H9 (cell line): ENCODE results near the gene ANKDD1A. TPM values are rescaled to one million over a fixed set of nuclear protein-coding genes. Genes with fewer than 3 reads are reported as not detected.

Source experiments
- DNase-seq: peaks from one replicate; pipeline ENCODE4 v3.0.0-alpha.2; 2017
- H2AFZ ChIP-seq: one replicate; pipeline ENCODE4 v1.6.1; 2013; ENCODE audit warnings: mild to moderate bottlenecking, low read length, control low read depth, moderate library complexity
- H2AK5ac ChIP-seq: 2 replicates; pipeline ENCODE4 v1.6.1; 2013; ENCODE audit warnings: low read length, control low read depth, mixed read lengths; ENCODE audit not compliant: insufficient read length
- H2BK120ac ChIP-seq: one replicate; pipeline ENCODE4 v1.6.1; 2013; ENCODE audit warnings: low read depth, mild to moderate bottlenecking, low read length, control low read depth, inconsistent platforms; ENCODE audit not compliant: poor library complexity, severe bottlenecking
- H2BK12ac ChIP-seq: 2 replicates; pipeline ENCODE4 v1.6.1; 2013; ENCODE audit warnings: low read length, control low read depth, mixed read lengths, low read depth; ENCODE audit not compliant: insufficient read length
- H2BK15ac ChIP-seq: 2 replicates; pipeline ENCODE4 v1.6.1; 2013; ENCODE audit warnings: low read depth, low read length, control low read depth
- H2BK20ac ChIP-seq: one replicate; pipeline ENCODE4 v1.6.1; 2013; ENCODE audit warnings: low read depth, mild to moderate bottlenecking, low read length, control low read depth, inconsistent platforms; ENCODE audit not compliant: poor library complexity, severe bottlenecking
- H2BK5ac ChIP-seq: 2 replicates; pipeline ENCODE4 v1.6.1; 2013; ENCODE audit warnings: low read length, control low read depth, mixed read lengths; ENCODE audit not compliant: insufficient read length
- H3K14ac ChIP-seq: 2 replicates; pipeline ENCODE4 v1.6.1; 2013; ENCODE audit warnings: low read length, control low read depth; ENCODE audit not compliant: insufficient read depth
- H3K18ac ChIP-seq: 2 replicates; pipeline ENCODE4 v1.6.1; 2013; ENCODE audit warnings: low read depth, mild to moderate bottlenecking, mixed read lengths, low read length, control low read depth; ENCODE audit not compliant: insufficient read length
- H3K23ac ChIP-seq: 2 replicates; pipeline ENCODE4 v1.6.1; 2013; ENCODE audit warnings: low read length, control low read depth, mixed read lengths, low read depth; ENCODE audit not compliant: insufficient read length
- H3K23me2 ChIP-seq: 2 replicates; pipeline ENCODE4 v1.6.1; 2013; ENCODE audit warnings: low read depth, mild to moderate bottlenecking, mixed read lengths, low read length, control low read depth; ENCODE audit not compliant: insufficient read length, poor library complexity, severe bottlenecking
- H3K27ac ChIP-seq: 2 replicates; pipeline ENCODE4 v1.5.1; 2013; ENCODE audit warnings: low read length, control low read depth, mixed read lengths, low read depth; ENCODE audit not compliant: insufficient read length
- H3K27me3 ChIP-seq: 2 replicates; pipeline ENCODE4 v1.6.1; 2013; ENCODE audit warnings: low read length, control low read depth, inconsistent platforms; ENCODE audit not compliant: insufficient read depth
- H3K4ac ChIP-seq: 2 replicates; pipeline ENCODE4 v1.6.1; 2013; ENCODE audit warnings: low read depth, mild to moderate bottlenecking, control low read depth, inconsistent platforms, low read length, moderate library complexity
- H3K4me1 ChIP-seq: 2 replicates; pipeline ENCODE4 v1.6.1; 2013; ENCODE audit warnings: low read length, control low read depth, inconsistent platforms; ENCODE audit not compliant: insufficient read depth
- H3K4me2 ChIP-seq: 2 replicates; pipeline ENCODE4 v1.6.1; 2013; ENCODE audit warnings: low read length, control low read depth, mixed read lengths; ENCODE audit not compliant: insufficient read length, insufficient read depth
- H3K56ac ChIP-seq: 2 replicates; pipeline ENCODE4 v1.6.1; 2013; ENCODE audit warnings: low read depth, mild to moderate bottlenecking, mixed read lengths, low read length, control low read depth; ENCODE audit not compliant: insufficient read length
- H3K79me1 ChIP-seq: 2 replicates; pipeline ENCODE4 v1.6.1; 2013; ENCODE audit warnings: low read depth, mild to moderate bottlenecking, moderate library complexity, low read length, control low read depth, inconsistent platforms; ENCODE audit not compliant: insufficient read depth, poor library complexity, severe bottlenecking
- H3K79me2 ChIP-seq: 2 replicates; pipeline ENCODE4 v1.6.1; 2013; ENCODE audit warnings: low read length, control low read depth, inconsistent platforms; ENCODE audit not compliant: insufficient read depth
- H3K9ac ChIP-seq: 2 replicates; pipeline ENCODE4 v1.6.1; 2013; ENCODE audit warnings: low read length, control low read depth, mixed read lengths; ENCODE audit not compliant: insufficient read length; ENCODE audit errors: extremely low read depth
- H3K9me3 ChIP-seq: one replicate; pipeline ENCODE4 v1.6.1; 2013; ENCODE audit warnings: low read depth, low read length, inconsistent platforms; ENCODE audit not compliant: control insufficient read depth
- H3T11ph ChIP-seq: one replicate; pipeline ENCODE4 v1.6.1; 2013; ENCODE audit warnings: mild to moderate bottlenecking, low read length, control low read depth, inconsistent platforms
- H4K20me1 ChIP-seq: one replicate; pipeline ENCODE4 v1.6.1; 2013; ENCODE audit not compliant: control insufficient read depth, insufficient read length, insufficient read depth
- H4K5ac ChIP-seq: 2 replicates; pipeline ENCODE4 v1.6.1; 2013; ENCODE audit warnings: low read depth, mild to moderate bottlenecking, mixed read lengths, low read length, control low read depth; ENCODE audit not compliant: insufficient read length
- H4K8ac ChIP-seq: replicated peaks from 2 replicates; pipeline ENCODE4 v1.6.1; 2013; ENCODE audit warnings: low read length, control low read depth, mixed read lengths, low read depth; ENCODE audit not compliant: insufficient read length
- H4K91ac ChIP-seq: 2 replicates; pipeline ENCODE4 v1.6.1; 2013; ENCODE audit warnings: low read depth, mild to moderate bottlenecking, moderate library complexity, mixed read lengths, low read length, control low read depth; ENCODE audit not compliant: insufficient read length
- H3K27ac Mint-ChIP-seq, 3 experiments: 2 replicates in 2 of 3; 3 replicates in 1 of 3; pipeline ENCODE4 v1.8.0; 2020 to 2021; ENCODE audit warnings: mixed read lengths in 3 of 3, mild to moderate bottlenecking in 1 of 3, moderate library complexity in 1 of 3
- H3K27me3 Mint-ChIP-seq: 2 replicates; pipeline ENCODE4 v1.8.0; 2021; ENCODE audit warnings: low read depth, mild to moderate bottlenecking, moderate library complexity, mixed read lengths
- H3K36me3 Mint-ChIP-seq, 3 experiments: 2 replicates in 2 of 3; 3 replicates in 1 of 3; pipeline ENCODE4 v1.8.0; 2020 to 2021; ENCODE audit warnings: low read depth in 3 of 3, mixed read lengths in 3 of 3; ENCODE audit not compliant: insufficient read depth in 1 of 3
- H3K4me1 Mint-ChIP-seq, 2 experiments: 2 replicates each; pipeline ENCODE4 v1.8.0; 2020; ENCODE audit warnings: mixed read lengths in 2 of 2
- H3K4me3 Mint-ChIP-seq, 2 experiments: 2 replicates in 1 of 2; 3 replicates in 1 of 2; pipeline ENCODE4 v1.8.0; 2020 to 2021; ENCODE audit warnings: mild to moderate bottlenecking in 2 of 2, mixed read lengths in 2 of 2, moderate library complexity in 1 of 2
- H3K9me3 Mint-ChIP-seq, 2 experiments: 2 replicates in 1 of 2; 3 replicates in 1 of 2; pipeline ENCODE4 v1.8.0; 2020; ENCODE audit warnings: mild to moderate bottlenecking in 2 of 2, mixed read lengths in 2 of 2, moderate library complexity in 1 of 2
- WGBS: extraction: QIAGEN DNeasy Blood & Tissue Kit; methylation state at CpG from one replicate; pipeline ENCODE4 v1.1.7; 2013; ENCODE audit warnings: missing lambda C conversion rate, low lambda C conversion rate, mixed read lengths; ENCODE audit not compliant: insufficient read length; ENCODE audit errors: extremely low coverage; 5-methylcytosine and 5-hydroxymethylcytosine counted together
- total RNA-seq: library from RNA; stranded (reverse); gene quantifications from 2 replicates; pipeline ENCODE4 v1.2.1, GENCODE V29; 2021
- TF ChIP-seq, protein P1 (sequence below): fragments of 200-600 bp; sonication (generic); conservative IDR thresholded peaks from 3 replicates; pipeline ENCODE4 v1.8.0; 2021; ENCODE audit warnings: antibody characterized with exemption, mild to moderate bottlenecking

ANKDD1A gene
- total RNA-seq, 1 experiment from 2014 or later = 3.7 TPM

- peak; percentile 38 for DNase-seq
- peak overlapping the region; percentile 74 to 85 (median 77) for H3K27ac Mint-ChIP-seq
Observed at GRCh38 chr15:64979252-64979710, 67.6 kb downstream of the ANKDD1A start.

More at GRCh38 chr15:64979252-64979710, 67.6 kb downstream of the ANKDD1A start:
- H3K23ac ChIP-seq = no peak overlapping the region
- Mint-ChIP-seq H3K27me3 (no peaks in the 10 kb centered on the region), H3K9me3 (no peaks in the 10 kb centered on the region), H3K4me1 (peaks cover 29 to 34% of the 10 kb centered on the region in 2 experiments), H3K4me3 (peak overlapping the region in 1 of 2 experiments; percentile 62; a peak in 3 of 5 replicates), H3K36me3 (peaks cover 9 to 46% (median 25%) of the 10 kb centered on the region in 3 experiments; a peak in 6 of 7 replicates)
- H2BK12ac ChIP-seq = no peak overlapping the region
- no peak overlapping the region for H2BK20ac ChIP-seq
- TF ChIP-seq, protein P1, sequence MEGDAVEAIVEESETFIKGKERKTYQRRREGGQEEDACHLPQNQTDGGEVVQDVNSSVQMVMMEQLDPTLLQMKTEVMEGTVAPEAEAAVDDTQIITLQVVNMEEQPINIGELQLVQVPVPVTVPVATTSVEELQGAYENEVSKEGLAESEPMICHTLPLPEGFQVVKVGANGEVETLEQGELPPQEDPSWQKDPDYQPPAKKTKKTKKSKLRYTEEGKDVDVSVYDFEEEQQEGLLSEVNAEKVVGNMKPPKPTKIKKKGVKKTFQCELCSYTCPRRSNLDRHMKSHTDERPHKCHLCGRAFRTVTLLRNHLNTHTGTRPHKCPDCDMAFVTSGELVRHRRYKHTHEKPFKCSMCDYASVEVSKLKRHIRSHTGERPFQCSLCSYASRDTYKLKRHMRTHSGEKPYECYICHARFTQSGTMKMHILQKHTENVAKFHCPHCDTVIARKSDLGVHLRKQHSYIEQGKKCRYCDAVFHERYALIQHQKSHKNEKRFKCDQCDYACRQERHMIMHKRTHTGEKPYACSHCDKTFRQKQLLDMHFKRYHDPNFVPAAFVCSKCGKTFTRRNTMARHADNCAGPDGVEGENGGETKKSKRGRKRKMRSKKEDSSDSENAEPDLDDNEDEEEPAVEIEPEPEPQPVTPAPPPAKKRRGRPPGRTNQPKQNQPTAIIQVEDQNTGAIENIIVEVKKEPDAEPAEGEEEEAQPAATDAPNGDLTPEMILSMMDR = peak; percentile 26; the same call in 2 of the 3 replicates
- H3K23me2 ChIP-seq = no peaks in the 10 kb centered on the region
- H2BK15ac ChIP-seq = no peak overlapping the region
- H2AFZ ChIP-seq = no peak overlapping the region
- no peaks in the 10 kb centered on the region for H3K79me2 ChIP-seq
- H3K56ac ChIP-seq = no peak overlapping the region
- H3K27me3 ChIP-seq = no peaks in the 10 kb centered on the region
- no peak overlapping the region for H2BK120ac ChIP-seq
- H3K4me1 ChIP-seq = peaks cover 3% of the 10 kb centered on the region; the same call in 1 of the 2 replicates
- H4K20me1 ChIP-seq = no peaks in the 10 kb centered on the region
- H3K9ac ChIP-seq = no peak overlapping the region
- no peak overlapping the region for H4K5ac ChIP-seq
- H3K14ac ChIP-seq = no peak overlapping the region
- H4K8ac ChIP-seq = no peak overlapping the region
- no peak overlapping the region for H2BK5ac ChIP-seq
- no peak overlapping the region for H3T11ph ChIP-seq
- no peak overlapping the region for H3K4me2 ChIP-seq
- no peak overlapping the region for H3K4ac ChIP-seq
- H3K9me3 ChIP-seq = no peaks in the 10 kb centered on the region
- H3K79me1 ChIP-seq = no peaks in the 10 kb centered on the region
- no peak overlapping the region for H2AK5ac ChIP-seq
- H3K27ac ChIP-seq = no peak overlapping the region
- H4K91ac ChIP-seq = no peak overlapping the region
- H3K18ac ChIP-seq = no peak overlapping the region
- WGBS = no CpG with 5 or more reads among the region's 7 CpGs
